Measurements from ENCODE around the gene FLNC. TPM values are rescaled to one million over a fixed set of nuclear protein-coding genes. Genes with fewer than 3 reads are reported as not detected.

The FLNC gene
- total RNA-seq, 1 donor from 2014 or later = 6.7 TPM

DNA sequence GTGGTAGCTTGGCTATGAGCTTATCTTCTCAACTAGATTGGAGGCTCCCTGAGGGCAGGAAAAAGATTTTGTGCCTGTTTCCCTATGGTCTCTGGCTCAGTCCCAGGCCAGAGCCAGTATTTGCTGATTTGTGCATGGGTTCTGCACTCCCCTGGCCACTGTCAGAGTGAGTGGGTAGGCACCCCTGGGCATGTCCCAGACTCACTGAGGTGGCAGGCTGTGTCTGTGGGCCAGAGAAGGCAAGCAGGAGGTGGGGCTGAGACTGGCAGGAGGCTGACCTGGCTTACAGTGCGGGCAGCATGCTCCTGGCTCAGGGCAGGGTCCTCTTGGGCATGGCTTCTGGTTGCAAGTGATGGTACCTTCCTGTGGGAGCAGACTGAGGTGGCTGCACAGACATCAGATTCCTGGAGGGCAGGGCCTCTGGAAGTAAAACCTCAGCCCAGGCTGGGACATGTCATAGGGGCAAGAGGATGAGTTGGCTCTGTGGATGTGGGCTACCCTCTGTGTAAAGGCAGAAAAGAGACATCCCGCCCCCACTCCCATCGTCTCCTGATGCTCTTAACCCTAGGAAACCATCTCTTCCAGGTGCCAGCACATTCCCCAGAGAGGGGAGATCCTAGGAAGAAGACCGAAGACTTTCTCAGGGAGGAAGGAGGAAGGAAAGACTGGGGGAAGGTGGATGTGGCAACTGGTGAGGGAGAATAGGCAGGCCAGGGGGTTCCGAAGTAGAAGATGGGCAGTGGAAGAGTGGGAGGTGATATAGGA, 76.0 kb downstream of the FLNC start:
- Histone ChIP-seq H3K79me2 (ENCODE audit: low read depth) (no peaks in the 10 kb centered on the region), H3K4me1 (peaks cover 21% of the 10 kb centered on the region), H3K9me3 (ENCODE audit: low read depth) (no peaks in the 10 kb centered on the region), H3K27ac (no peak overlapping the region), H3K9ac (no peak overlapping the region), H4K20me1 (ENCODE audit: low read depth) (no peaks in the 10 kb centered on the region), H2AFZ (replicated peaks) (no peak overlapping the region), H3K4me2 (no peak overlapping the region), H3K4me3 (no peak overlapping the region), H3K27me3 (peaks cover 21% of the 10 kb centered on the region), H3F3A (ENCODE audit: low read depth) (peaks cover 24% of the 10 kb centered on the region), H3K36me3 (no peaks in the 10 kb centered on the region)
- Mint-ChIP-seq H3K27me3 (ENCODE audit: insufficient read depth, low read depth) (peaks cover 16% of the 10 kb centered on the region), H3K4me1 (peaks cover 28% of the 10 kb centered on the region), H3K9me3 (no peaks in the 10 kb centered on the region), H3K4me3 (peak overlapping the region; percentile 62), H3K36me3 (no peaks in the 10 kb centered on the region), H3K27ac (peak overlapping the region; percentile 14)
- DNase-seq (ENCODE audit: low spot score) = no peak
- TF ChIP-seq, protein P1, sequence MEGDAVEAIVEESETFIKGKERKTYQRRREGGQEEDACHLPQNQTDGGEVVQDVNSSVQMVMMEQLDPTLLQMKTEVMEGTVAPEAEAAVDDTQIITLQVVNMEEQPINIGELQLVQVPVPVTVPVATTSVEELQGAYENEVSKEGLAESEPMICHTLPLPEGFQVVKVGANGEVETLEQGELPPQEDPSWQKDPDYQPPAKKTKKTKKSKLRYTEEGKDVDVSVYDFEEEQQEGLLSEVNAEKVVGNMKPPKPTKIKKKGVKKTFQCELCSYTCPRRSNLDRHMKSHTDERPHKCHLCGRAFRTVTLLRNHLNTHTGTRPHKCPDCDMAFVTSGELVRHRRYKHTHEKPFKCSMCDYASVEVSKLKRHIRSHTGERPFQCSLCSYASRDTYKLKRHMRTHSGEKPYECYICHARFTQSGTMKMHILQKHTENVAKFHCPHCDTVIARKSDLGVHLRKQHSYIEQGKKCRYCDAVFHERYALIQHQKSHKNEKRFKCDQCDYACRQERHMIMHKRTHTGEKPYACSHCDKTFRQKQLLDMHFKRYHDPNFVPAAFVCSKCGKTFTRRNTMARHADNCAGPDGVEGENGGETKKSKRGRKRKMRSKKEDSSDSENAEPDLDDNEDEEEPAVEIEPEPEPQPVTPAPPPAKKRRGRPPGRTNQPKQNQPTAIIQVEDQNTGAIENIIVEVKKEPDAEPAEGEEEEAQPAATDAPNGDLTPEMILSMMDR (IDR thresholded peaks at IDR 0.05) = no peak
- TF ChIP-seq EZH2phosphoT487 (IDR thresholded peaks at IDR 0.05) (no peak), EZH2 (IDR thresholded peaks at IDR 0.05) (no peak)

DNA sequence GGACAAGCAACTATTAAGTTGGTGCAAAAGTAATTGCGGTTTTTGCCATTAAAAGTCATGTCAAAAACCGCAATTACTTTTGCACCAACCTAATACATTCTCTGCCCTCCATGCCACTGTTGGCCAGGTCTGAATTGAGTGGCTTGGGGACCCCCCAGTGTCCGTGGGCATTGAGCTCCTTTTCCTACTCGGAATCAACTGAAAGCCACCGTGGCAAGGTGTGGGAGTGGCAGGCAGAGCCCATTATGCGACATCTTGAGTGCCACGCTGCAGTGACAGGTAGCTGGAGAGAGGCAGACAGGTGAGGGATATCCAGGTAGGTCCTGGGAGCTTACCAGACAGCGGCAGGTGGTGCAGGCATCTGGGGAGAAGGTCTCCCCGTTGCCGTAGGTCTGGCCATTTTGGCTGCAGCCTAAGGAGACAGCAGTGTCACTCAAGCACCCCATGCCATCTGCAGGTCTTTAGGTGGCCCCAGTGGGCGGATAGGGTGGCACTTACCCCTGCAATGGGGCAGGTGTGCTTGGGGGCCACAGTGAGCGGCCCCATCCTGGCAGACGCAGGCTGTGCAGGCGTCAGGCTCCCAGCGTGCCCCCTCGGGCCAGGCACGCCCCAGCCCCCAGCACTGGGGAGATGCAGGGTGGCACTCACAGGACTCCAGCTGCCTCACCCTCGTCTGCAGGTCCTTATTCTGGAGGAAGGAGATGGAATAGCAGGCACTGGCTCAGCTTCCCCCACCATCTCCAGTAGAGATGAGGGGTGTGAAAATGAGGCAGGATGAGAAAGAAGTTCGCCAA, 76.8 kb downstream of the FLNC start:
- TF ChIP-seq EZH2phosphoT487 (IDR thresholded peaks at IDR 0.05) (no peak), EZH2 (IDR thresholded peaks at IDR 0.05) (no peak)
- TF ChIP-seq, protein P1 (IDR thresholded peaks at IDR 0.05) = no peak
- DNase-seq (ENCODE audit: low spot score) = no peak
- H3K9me3 Mint-ChIP-seq = no peaks in the 10 kb centered on the region
- H3K36me3 ChIP-seq = no peaks in the 10 kb centered on the region
- H3K9ac ChIP-seq = no peak overlapping the region
- H3K9me3 ChIP-seq (ENCODE audit: low read depth) = no peaks in the 10 kb centered on the region
- no peak overlapping the region for H3K4me2 ChIP-seq
- H3K36me3 Mint-ChIP-seq = no peaks in the 10 kb centered on the region
- H2AFZ ChIP-seq (replicated peaks) = no peak overlapping the region
- H3K27me3 ChIP-seq = peaks cover 21% of the 10 kb centered on the region
- H3F3A ChIP-seq (ENCODE audit: low read depth) = peaks cover 32% of the 10 kb centered on the region
- no peak overlapping the region for H3K4me3 Mint-ChIP-seq
- H3K4me1 Mint-ChIP-seq = peaks cover 36% of the 10 kb centered on the region
- H3K27ac Mint-ChIP-seq = no peak overlapping the region
- no peak overlapping the region for H3K27ac ChIP-seq
- no peaks in the 10 kb centered on the region for H4K20me1 ChIP-seq (ENCODE audit: low read depth)
- H3K27me3 Mint-ChIP-seq (ENCODE audit: insufficient read depth, low read depth) = peaks cover 16% of the 10 kb centered on the region
- peaks cover 29% of the 10 kb centered on the region for H3K4me1 ChIP-seq
- no peaks in the 10 kb centered on the region for H3K79me2 ChIP-seq (ENCODE audit: low read depth)
- H3K4me3 ChIP-seq = no peak overlapping the region

Other genes with a start within 250 kb of the FLNC start
- gene GARIN1A, start 158.1 kb upstream of the FLNC start, total RNA-seq (ENCODE audit: low replicate concordance) = 0.43 TPM in 1 of 2 replicates, not detected in the other
- gene CALU, start 91.0 kb upstream of the FLNC start, total RNA-seq (ENCODE audit: low replicate concordance) = 176 and 234 TPM in 2 replicates
- gene OPN1SW, start 54.6 kb upstream of the FLNC start, total RNA-seq (ENCODE audit: low replicate concordance) = 0.46 TPM in 1 of 2 replicates, not detected in the other
- 93.6 and 115 TPM in 2 replicates for gene CCDC136, start 38.4 kb upstream of the FLNC start, total RNA-seq (ENCODE audit: low replicate concordance)
- gene ATP6V1F, start 32.5 kb downstream of the FLNC start, total RNA-seq (ENCODE audit: low replicate concordance) = 61.4 and 81.8 TPM in 2 replicates
- gene KCP, start 80.3 kb downstream of the FLNC start, total RNA-seq (ENCODE audit: low replicate concordance) = 0.06 and 3.5 TPM in 2 replicates
- 0.22 and 0.28 TPM in 2 replicates for gene IRF5, start 107.5 kb downstream of the FLNC start, total RNA-seq (ENCODE audit: low replicate concordance)
- gene TNPO3, start 224.7 kb downstream of the FLNC start, total RNA-seq (ENCODE audit: low replicate concordance) = 88.2 and 96.2 TPM in 2 replicates